ENCODE measurements around the gene CBL. TPM values are rescaled to one million over a fixed set of nuclear protein-coding genes. Genes with fewer than 3 reads are reported as not detected.

Gene CBL
- total RNA-seq, 2 donors from 2014 or later = 10.8 to 16.4 TPM

DNA sequence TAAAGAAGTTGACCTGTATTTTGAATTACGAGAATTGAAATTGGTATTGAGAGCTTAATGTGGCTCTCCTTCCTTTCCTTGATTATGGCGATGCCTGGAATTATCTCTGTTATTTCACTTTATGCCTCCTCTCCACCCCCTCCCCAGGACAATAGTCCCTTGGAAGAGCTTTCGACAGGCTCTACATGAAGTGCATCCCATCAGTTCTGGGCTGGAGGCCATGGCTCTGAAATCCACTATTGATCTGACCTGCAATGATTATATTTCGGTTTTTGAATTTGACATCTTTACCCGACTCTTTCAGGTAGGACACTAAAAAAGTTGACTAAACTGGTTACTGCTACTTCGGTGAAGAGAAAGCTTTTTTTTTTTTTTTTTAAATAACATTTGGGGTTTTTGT, 67.6 kb downstream of the CBL start:
- Histone ChIP-seq H3K4me3 (no peak overlapping the region), H3K27ac (no peak overlapping the region), H3K9me3 (no peaks in the 10 kb centered on the region), H3K9ac (ENCODE audit: low read depth in 2 of 2, low read length in 2 of 2) (no peak overlapping the region), H3K27me3 (no peaks in the 10 kb centered on the region), H3K36me3 (peaks cover under 1% of the 10 kb centered on the region), H3K4me1 (no peaks in the 10 kb centered on the region)
- TF ChIP-seq, protein P1, sequence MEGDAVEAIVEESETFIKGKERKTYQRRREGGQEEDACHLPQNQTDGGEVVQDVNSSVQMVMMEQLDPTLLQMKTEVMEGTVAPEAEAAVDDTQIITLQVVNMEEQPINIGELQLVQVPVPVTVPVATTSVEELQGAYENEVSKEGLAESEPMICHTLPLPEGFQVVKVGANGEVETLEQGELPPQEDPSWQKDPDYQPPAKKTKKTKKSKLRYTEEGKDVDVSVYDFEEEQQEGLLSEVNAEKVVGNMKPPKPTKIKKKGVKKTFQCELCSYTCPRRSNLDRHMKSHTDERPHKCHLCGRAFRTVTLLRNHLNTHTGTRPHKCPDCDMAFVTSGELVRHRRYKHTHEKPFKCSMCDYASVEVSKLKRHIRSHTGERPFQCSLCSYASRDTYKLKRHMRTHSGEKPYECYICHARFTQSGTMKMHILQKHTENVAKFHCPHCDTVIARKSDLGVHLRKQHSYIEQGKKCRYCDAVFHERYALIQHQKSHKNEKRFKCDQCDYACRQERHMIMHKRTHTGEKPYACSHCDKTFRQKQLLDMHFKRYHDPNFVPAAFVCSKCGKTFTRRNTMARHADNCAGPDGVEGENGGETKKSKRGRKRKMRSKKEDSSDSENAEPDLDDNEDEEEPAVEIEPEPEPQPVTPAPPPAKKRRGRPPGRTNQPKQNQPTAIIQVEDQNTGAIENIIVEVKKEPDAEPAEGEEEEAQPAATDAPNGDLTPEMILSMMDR (IDR thresholded peaks at IDR 0.05) = no peak
- intact Hi-C loops (cut with DNase I) = no loop called here
- DNase-seq = no peak

DNA sequence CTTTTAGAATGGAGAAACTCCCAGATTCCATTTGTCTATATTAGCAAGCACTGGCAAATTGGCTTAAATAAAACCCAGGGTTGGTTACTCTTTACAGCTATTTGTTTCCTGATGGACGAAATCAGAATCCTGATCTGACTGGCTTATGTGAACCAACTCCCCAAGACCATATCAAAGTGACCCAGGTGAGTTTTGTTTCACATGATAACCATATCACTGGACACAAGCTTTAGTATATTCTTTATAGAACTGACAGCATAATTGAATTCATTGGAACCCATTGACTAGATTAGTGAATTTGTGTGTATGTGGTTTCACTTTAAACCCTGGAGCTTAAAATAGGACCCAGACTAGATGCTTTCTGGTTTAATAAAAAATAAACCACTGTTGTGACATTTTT, 71.5 kb downstream of the CBL start:
- Histone ChIP-seq H3K4me3 (no peak overlapping the region), H3K27me3 (no peaks in the 10 kb centered on the region), H3K4me1 (no peaks in the 10 kb centered on the region), H3K9me3 (no peaks in the 10 kb centered on the region), H3K27ac (no peak overlapping the region), H3K36me3 (peaks cover 8% of the 10 kb centered on the region), H3K9ac (ENCODE audit: low read depth in 2 of 2, low read length in 2 of 2) (no peak overlapping the region)
- no peak for DNase-seq
- intact Hi-C loops (cut with DNase I) = no loop called here
- TF ChIP-seq, protein P1 (IDR thresholded peaks at IDR 0.05) = no peak

DNA sequence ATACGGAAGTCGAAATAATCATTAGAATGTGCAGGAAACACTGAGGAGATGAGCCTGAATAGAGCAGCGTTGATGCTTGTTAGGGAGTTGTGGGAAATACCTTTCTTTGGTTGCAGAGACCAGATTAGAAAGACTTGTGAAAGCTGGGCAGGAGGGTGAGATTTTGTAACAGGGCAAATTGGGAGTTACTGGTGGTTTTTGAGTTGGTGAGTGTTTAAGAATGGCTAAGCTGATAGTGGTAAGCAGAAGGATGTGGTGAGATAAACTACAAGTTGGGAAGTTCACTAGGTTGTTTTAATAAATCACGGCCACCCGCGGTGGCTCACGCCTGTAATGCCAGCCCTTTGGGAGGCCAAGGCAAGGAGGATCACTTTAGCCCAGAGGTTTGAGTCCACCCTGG, 76.4 kb downstream of the CBL start:
- Histone ChIP-seq H3K4me3 (no peak overlapping the region), H3K9me3 (no peaks in the 10 kb centered on the region), H3K27ac (no peak overlapping the region), H3K27me3 (no peaks in the 10 kb centered on the region), H3K36me3 (peaks cover 15% of the 10 kb centered on the region), H3K4me1 (no peaks in the 10 kb centered on the region), H3K9ac (ENCODE audit: low read depth in 2 of 2, low read length in 2 of 2) (no peak overlapping the region)
- TF ChIP-seq, protein P1 (IDR thresholded peaks at IDR 0.05) = no peak
- DNase-seq = no peak
- intact Hi-C loops (cut with DNase I) = no loop called here

DNA sequence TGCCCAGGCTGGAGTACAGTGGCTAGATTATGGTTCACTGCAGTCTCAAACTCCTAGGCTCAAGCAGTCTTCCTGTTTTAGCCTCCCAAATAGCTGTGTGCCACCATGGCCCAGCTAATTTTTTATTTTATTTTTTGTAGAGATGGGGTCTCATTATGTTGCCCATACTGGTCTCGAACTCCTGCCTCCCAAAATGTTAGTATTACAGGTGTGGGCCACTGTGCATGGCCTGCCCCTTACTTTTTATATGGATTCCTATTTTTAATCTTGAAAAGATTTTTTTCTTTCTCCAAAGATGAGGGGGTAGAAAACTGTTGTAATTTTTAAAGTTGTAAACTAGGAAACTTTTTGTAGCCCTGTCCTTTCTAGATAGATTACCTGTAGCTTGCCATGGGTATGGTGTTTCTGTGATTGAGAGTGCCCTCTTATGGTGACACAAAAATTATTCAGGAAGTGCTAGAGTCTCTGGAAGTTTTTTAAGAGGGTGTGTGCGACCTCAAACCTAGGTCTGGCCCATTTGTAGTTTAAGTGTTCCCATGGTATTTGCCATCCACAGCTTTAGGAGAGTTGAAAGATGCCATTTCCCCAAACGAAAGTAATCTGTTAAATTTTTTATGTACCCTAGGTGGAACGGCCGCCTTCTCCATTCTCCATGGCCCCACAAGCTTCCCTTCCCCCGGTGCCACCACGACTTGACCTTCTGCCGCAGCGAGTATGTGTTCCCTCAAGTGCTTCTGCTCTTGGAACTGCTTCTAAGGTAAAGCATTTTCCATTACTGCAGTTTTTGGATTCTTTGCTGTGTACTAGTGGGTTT, 78.4 kb downstream of the CBL start:
- no peaks in the 10 kb centered on the region for H3K9me3 ChIP-seq
- H3K36me3 ChIP-seq = peaks cover 6% of the 10 kb centered on the region
- intact Hi-C loops (cut with DNase I) = no loop called here
- no peaks in the 10 kb centered on the region for H3K27me3 ChIP-seq
- H3K9ac ChIP-seq (ENCODE audit: low read depth in 2 of 2, low read length in 2 of 2) = no peak overlapping the region
- no peak for DNase-seq
- no peak overlapping the region for H3K4me3 ChIP-seq
- no peak overlapping the region for H3K27ac ChIP-seq
- no peaks in the 10 kb centered on the region for H3K4me1 ChIP-seq
- TF ChIP-seq, protein P1 (IDR thresholded peaks at IDR 0.05) = peak; percentile 25

- H3K27ac ChIP-seq = no peak overlapping the region
- no peaks in the 10 kb centered on the region for H3K27me3 ChIP-seq
- H3K36me3 ChIP-seq = peaks cover 6% of the 10 kb centered on the region
- H3K4me1 ChIP-seq = no peaks in the 10 kb centered on the region
- TF ChIP-seq, protein P1 (IDR thresholded peaks at IDR 0.05) = no peak
- no peak for DNase-seq
- no peak overlapping the region for H3K4me3 ChIP-seq
- intact Hi-C loops (cut with DNase I) = no loop called here
- H3K9me3 ChIP-seq = no peaks in the 10 kb centered on the region
- no peak overlapping the region for H3K9ac ChIP-seq (ENCODE audit: low read depth in 2 of 2, low read length in 2 of 2)
These were observed 79.3 kb downstream of the CBL start for GRCh38 chr11:119285431-119285830.
